Hematopoietic multipotent progenitor cell treated with erythropoietin and hydrocortisone succinate and interleukin-3 and kit ligand, for 8 days (in vitro differentiated cells): ENCODE results near the gene ABLIM2.

Experiments
- DNase-seq: peaks from one replicate; pipeline ENCODE4 v3.0.0-alpha.2; 2015

Gene ABLIM2

GRCh38 chr4:8158710-8159536 lies at the start of gene ABLIM2:
ABLIM2 (minus strand) TSS chr4:8158813; CDS start chr4:8158689, 124 bp downstream.
- peak; percentile 96 for DNase-seq

DNA sequence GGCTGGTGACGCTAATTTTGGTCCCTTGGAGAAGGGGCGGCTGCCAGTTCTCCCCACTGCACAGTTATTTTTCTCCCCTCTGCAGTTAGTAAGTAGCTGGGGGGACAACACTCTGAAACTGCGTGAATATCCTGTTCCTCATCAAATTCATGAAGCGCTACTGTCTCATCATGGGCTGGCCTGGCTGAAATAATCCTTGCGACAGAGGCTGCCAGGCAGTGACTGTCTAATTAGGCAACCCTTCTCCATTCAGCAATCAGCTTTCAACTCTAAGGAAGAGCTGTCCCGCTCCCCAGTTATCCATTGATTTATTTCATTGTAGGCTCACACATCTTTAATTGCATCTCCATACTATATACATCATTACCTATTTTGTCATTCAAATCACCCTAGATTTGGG lies 48.7 kb upstream of the ABLIM2 start:
- no peak for DNase-seq

DNA sequence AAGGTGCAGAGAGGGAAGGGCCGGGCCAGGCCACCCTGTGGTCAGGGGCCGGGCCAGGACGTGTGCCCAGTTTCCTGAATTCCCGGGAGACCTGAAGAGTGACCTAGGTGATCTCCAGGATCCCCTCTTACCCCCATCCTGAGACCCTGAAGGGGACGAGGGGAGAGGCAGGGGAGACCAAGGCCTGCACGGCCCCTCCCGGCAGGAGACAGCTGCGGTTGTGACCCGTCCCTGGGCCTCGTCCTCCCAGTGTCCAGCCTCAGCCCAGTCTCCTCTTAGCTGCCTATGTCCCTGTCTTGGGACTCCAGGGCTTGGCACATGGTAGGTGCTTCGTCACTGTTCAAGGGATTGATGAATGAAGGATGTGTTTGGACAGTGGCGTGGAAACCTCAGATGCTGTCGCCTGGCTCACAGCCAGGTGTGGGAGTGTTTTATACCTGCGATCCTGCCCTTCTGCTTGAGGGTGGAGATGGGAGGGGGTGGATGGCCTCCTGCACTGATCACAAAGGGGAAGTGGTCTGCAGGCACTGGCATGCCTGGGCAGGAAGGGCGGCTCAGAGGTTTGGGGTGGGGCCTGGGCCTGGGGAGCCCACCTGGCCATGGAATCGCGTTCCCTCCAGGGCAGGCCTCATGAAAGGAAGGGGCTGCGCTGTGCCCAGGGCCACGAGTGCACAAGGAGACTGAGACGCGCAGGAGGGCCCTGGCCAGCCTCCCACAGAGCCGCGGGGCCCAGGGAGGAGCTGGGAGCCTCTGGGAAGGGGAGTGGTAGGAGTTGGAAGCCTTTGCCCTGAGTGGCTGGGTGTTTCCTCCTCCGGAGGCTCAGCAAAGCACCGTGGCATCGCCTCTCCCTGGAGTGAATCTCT lies 47.4 kb upstream of the ABLIM2 start:
- no peak for DNase-seq

GRCh38 chr4:8205241-8205707 lies 46.7 kb upstream of the ABLIM2 start:
- no peak for DNase-seq

- no peak for DNase-seq
Measured at GRCh38 chr4:8204576-8205227, 46.1 kb upstream of the ABLIM2 start.

DNA sequence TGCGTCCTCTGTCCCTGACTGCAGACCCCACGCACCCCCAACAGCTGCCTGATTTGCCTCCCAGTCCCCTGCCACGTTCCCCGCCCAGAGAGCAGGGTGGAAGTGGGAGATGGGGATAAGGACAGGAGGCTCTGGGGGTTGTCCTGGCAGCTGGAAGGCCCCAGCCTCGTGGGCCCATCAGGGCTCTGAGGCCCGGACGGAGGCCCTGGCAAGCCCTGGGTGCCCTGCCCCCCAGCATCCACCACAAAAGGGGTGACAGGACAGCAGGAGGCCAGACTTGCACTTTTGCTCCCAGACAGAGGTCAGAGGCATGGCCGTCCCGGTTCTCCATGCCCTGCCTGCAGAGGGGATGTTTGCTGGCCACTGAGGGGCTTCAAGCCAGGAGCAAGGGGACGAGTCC lies 45.2 kb upstream of the ABLIM2 start:
- DNase-seq = no peak

GRCh38 chr4:8203052-8203401 lies 44.4 kb upstream of the ABLIM2 start:
- DNase-seq = no peak

DNA sequence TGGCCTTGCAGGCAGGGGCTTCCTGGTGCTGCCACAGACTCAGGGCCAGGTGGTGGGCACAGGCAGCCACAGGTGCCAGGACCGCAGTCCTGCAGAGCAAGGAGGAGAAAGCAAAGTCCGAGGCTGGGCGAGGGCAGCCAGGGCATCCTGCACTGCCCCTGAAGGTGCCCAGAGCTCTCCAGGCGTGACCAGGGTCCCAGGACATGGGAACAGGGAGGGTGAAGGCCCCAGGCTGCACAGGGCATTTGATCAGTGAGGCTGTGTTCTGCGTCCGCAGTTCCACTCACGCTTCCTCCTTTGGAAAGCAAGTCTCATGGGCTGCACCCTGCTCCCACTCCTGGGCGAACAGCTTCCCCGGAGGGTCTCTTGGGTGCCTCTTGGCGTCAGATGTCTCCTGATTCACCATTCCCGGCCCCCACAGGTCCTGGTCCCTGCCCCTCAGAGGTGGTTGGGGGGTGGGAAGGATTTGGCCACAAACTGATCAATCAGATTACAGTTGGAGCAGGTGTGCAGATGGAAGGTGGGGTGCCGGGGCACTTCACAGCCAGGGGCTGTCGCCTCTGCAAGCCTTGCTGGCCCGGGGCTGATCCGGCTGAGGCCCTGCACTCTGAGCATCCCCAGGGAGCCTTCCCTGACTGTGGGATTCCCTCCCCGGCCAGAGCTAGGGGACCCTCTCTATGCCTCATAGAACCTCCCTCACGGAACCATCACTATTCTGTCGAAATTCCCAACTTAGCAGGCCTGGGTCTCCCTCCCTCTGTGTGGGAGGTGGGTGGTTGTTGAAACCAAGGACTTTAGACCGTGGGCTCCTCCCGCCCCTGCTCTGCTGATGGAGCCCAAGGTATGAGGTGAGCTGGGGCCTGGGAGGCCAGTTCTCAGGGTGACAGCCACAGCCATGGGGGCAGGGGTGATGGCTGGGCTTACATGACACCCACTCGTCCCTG lies 43.8 kb upstream of the ABLIM2 start:
- no peak for DNase-seq

DNA sequence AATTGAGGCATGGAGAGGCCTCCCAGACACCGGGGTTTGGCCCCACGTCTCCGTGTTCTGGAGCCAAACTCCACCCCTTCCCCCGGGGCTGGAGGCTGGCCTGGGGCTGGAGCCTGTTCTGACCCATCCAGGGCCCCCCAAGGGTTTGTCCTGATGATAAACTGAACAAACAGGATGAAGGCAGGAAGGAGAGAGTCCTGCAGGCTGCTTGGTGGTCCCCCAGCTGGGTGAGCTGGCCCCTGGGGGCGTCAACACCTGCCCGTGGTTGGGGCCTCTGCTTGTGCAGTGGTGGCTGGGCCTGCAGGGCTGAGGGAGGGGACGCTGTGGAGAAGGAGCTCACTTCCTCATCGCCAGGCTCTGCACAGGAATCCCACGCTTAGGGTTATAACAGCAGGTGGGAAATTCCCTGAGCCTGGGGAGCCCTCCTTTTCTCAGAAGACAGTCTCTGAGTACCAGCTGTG lies 42.7 kb upstream of the ABLIM2 start:
- DNase-seq = no peak

DNA sequence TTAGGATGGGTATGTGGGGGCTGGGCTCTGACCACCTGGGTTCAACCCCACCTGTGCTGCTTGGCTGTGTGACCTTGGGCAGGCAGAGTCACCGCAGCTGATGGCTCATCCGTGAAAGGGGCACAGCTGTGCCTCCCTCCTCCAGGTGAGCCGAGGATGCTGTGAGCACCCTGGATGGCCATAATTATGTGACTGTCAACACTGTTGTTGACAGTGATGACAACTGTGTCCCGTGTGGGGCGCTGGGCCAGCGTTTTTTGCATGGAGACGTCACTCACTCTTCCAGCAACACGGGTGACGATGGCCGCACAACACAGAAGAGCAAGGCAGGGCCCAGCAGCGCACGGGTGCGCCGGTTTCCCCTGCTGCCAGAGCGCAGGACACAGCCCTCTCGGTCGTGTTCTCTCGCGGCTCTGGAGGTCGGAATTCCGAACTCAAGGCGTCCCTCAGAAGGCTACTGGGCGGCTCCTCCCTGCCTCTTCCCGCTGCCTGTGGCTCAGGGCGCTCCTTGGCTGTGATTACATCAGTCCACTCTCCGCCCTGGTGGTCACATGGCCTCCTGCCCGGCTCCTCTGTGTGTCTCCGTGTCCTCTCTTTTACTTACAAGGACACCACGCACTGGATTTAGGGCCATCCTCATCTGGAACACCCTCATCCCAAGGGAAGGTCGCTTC lies 41.8 kb upstream of the ABLIM2 start:
- no peak for DNase-seq

DNA sequence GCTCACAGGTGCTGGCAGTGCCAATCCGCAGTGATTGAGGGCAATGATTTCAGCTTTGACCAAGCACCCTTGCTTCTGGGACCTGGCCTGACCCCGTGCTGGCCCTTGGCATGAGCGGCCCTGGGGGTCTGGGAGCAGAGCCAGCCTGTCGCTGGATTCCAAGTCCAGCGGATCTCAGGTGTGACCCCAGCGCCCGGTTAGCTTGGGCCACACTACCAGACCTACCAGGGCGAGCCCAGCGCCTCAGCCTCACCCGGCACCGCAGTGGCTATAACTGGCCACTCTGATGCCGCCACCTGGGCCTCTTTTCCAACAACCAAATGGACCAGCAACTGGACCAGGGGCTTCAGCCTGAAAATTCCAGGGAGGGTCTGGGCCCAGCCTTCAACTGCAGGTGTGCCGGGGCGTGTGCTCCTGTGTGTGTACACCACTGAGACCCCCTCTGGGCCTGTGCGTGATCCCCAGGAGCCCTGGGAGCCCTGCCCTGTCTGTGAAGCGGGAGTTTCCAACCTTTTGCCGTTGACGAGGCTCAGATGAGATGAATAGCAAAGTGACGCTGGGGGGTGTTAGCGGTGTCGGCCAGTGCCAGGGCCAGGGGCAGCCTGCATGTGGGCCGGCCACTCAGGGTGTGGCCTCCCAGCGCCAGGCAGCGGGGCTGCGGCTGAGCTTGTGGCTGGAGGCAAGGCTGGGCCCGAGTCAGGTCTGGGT lies 41.1 kb upstream of the ABLIM2 start:
- no peak for DNase-seq

GRCh38 chr4:8198906-8199593 lies 40.4 kb upstream of the ABLIM2 start, which contains the start of gene SH3TC1:
SH3TC1 (plus strand) TSS chr4:8199290; CDS start chr4:8205195, 5,905 bp downstream.
- peak; percentile 44 for DNase-seq

DNA sequence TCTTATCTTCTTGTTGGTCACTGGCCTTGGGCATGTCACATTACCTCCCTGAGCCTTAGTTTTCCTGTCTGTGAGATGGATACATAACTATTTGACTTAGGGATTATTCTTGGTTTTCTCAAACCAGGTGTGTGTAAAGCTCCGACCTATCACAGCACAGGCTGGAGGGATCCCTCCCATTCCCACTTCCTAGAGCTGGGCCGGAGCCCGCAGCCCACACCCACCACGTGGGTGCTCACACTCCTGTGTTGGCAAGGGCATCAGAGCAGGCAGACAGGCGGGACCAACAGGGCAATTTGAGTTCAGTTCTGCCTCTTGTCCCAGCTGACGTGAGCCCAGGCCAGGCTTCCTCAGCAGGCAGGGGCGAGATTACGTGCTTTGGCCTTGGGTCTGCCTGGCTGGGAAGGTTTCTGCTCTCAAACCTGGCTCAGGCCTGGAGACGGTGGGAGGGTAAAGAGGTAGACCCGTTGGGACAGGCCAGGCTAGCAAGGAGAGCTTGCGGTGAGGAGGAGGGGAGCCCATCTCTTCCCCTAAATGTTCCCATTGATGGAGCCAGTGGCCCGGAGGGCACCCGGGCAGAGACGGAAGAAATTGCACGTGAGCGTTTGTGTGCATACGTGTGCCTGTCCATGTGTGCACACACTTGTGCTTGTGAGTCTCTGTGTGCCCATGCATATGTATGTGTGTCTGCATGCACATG lies 39.7 kb upstream of the ABLIM2 start:
- DNase-seq = no peak

GRCh38 chr4:8197521-8197920 lies 38.9 kb upstream of the ABLIM2 start:
- DNase-seq = no peak

GRCh38 chr4:8195841-8196458 lies 37.3 kb upstream of the ABLIM2 start:
- DNase-seq = no peak

DNA sequence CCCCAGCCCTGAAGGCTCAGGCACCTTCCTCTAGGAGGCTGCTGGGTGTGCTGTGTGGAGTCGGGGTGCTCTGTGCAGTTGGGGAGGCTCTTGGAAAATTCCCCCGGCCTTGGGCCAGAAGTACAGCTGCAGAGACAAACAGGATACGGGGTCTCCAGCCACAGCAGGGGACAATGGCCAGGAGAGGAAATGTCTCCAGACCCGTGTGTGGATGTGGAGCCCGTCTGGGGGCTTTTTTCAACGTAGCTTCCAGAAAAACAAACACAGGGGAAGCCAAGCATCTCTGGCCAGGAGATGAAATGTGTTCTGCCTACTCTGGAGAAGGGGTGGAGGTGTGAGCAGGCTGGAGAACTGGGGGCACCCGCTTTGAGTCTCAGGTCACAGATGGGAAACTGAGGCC lies 36.8 kb upstream of the ABLIM2 start:
- DNase-seq = no peak

GRCh38 chr4:8194306-8195242 lies 36.0 kb upstream of the ABLIM2 start:
- no peak for DNase-seq
